Stimulated activated CD4-positive, alpha-beta T cell treated with anti-CD3 and anti-CD28 coated beads, Interleukin-4, amount 100 ng/mL, for 24 hours (primary cell): ENCODE measurements around the gene OR9Q1.
"Not testable (repeated sequence)": the region's sequence is repeated elsewhere in the genome, so short reads cannot be mapped to it uniquely, and the experiment has no call there.

Source experiments
- DNase-seq: peaks from one replicate; pipeline ENCODE4 v3.0.0-alpha.2; 2020

OR9Q1 gene, protein sequence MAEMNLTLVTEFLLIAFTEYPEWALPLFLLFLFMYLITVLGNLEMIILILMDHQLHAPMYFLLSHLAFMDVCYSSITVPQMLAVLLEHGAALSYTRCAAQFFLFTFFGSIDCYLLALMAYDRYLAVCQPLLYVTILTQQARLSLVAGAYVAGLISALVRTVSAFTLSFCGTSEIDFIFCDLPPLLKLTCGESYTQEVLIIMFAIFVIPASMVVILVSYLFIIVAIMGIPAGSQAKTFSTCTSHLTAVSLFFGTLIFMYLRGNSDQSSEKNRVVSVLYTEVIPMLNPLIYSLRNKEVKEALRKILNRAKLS

DNA sequence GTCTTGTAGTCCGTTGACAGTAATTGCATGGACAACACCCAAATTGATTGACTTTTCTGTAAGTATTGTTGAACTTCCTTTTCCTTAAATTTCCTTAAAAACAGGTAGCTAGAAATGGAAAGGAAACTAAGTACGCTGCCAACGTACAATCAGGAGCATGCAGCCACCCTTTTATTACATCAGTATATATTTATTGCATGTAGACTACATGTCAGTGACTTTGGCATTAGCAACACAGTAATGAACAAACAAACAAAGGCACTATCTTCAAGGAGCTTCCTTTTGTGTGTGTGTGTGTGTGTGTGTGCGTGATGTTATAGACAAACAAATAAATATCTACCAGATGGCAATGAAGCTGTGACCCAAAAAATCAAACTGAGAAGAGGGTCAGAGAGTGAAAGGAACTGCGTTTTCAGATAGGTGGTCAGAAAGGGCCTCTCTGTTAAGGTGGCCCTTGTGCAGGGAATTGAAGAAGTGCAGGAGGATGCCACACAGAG, at the start of gene OR9Q1:
Gene OR9Q1, plus strand, starts transcription at position 447 of the 497 bp plus-strand sequence. CDS start 155,564 bp downstream, outside the sequence.
- no peak for DNase-seq

DNA sequence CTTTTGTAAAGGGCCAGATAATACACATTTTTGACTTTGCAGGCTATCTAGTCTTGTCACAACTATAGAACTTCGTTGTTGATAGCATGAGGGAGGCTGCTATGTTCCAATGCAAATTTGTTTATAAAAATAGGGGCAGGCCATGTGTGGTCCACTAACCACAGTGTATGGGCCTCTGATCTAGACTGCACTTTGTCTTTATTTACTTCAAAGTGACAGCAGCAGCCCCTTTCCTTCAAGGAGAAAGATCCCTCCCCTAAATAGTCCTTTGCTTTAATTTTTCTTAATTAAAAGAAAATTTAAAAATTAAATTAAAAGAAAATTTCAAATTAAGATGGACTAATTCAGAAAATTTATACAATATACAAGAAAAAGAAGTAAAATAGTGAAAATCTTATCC, 49.5 kb upstream of the OR9Q1 start:
- DNase-seq, result no peak

DNA sequence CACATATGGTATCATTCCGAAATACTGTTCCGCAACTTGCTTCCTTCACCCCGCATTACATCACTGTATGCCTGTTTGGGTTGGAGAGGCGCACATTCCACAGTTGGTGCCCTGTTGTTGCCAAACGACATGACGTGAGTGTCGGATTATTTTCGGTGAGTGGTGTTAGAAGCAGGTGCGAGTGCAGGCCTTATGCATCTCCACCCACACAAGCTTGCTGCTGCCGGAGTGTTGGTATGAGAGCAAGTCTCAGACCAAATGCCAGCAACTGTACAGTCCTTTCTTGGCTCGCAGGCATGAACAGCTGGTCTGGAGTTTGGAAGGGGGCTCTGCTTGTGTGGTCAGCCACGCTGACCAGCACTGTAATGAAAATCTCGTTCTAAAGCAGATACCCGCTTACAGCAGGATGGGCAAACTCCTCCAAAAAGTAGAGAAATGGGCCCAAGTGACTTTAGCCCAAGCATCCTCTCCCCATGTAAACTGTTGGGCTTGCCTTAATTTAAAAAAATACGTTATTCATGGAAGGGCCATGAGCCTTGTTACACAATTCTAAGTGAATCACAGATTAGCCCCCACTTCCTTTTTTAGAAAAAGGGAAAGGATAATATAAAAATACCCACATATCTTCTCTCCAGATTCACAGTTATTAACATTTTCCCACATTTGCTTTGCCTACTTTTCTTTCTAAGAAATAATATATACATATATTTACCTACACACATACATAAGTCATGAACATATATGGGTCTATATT, 48.7 kb upstream of the OR9Q1 start:
- no peak for DNase-seq

GRCh38 chr11:57977709-57978108, 46.0 kb upstream of the OR9Q1 start:
- DNase-seq, result no peak

- no peak for DNase-seq
These were observed 44.8 kb upstream of the OR9Q1 start for GRCh38 chr11:57978686-57979531.

DNA sequence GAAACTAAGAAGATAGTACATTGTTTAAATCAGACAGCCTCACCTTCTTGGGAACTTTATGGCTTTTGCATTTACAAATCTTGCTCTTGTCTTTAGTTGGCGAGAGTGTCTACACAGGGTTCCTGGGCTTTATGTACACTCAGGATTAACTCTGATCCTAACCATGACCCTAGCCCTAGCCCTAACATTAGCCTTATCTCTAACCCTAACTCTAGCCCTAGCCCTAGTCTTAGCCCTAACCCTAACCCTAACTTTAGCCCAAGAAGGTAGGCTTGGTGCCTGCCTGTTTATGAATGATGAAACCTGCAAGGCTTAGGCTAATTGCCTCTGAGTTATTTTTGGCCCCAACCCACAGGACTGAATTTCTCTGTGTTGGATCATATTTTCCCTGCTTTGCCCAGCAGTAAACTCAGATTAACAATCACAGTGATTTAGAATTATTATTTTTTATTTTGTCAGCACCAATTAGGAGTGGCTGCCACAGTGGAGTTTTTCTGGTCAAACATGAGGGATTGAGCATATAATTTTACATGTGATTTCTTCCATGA, 44.1 kb upstream of the OR9Q1 start:
- DNase-seq, result no peak

- DNase-seq, result no peak
These were observed 43.5 kb upstream of the OR9Q1 start for GRCh38 chr11:57980201-57980600.

- no peak for DNase-seq
These were observed 42.1 kb upstream of the OR9Q1 start for GRCh38 chr11:57981536-57981935.

DNA sequence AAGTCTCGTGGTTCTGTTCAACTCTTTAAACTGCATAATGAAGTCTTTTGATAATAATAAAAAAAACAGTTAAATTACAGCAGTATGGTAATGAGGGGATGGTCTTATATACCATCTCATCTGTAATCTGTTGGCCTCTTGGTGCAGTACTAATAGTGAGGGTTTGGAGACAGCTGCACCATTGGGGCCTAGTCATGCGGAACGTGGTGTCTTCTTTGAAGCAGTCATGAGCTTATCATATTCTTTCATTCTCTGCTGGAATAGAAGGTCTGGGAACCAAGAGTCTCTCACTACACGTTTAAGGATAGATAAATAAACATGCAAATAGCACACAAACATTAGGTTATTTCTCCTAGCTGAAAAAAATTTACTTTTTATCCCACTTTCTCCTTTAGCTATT, 40.9 kb upstream of the OR9Q1 start:
- DNase-seq, result no peak

DNA sequence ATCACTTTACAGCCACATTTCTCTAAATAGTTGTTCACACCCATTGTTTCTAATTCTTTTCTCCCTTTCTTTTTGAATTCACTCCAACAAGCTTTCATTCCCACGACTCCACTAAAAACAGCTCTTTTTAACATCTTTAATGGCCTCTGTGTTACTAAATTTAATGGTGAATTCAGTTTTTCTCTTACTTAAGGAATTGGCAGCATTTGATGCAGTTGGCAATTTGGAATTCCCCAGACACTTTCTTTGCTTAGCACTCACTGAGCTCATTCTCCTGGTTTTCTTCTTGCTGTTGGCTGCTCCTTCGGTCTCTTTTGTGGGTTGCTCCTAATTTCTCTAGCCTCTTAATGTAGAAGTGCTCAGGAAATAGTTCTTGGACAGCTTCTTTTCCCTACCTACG, 40.5 kb upstream of the OR9Q1 start:
- DNase-seq, result no peak

DNA sequence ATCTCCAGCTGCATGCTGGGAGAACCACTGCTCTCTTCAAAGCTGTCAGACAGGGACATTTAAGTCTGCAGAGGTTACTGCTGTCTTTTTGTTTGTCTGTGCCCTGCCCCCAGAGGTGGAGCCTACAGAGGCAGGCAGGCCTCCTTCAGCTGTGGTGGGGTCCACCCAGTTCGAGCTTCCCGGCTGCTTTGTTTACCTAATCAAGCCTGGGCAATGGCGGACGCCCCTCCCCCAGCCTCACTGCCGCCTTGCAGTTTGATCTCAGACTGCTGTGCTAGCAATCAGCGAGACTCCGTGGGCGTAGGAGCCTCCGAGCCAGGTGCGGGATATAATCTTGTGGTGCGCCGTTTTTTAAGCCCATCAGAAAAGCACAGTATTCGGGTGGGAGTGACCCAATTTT, 24.2 kb upstream of the OR9Q1 start:
- DNase-seq, result not testable (repeated sequence)

GRCh38 chr11:58000021-58000420, 23.7 kb upstream of the OR9Q1 start:
- not testable (repeated sequence) for DNase-seq

GRCh38 chr11:58000699-58001098, 23.0 kb upstream of the OR9Q1 start:
- no peak for DNase-seq

DNA sequence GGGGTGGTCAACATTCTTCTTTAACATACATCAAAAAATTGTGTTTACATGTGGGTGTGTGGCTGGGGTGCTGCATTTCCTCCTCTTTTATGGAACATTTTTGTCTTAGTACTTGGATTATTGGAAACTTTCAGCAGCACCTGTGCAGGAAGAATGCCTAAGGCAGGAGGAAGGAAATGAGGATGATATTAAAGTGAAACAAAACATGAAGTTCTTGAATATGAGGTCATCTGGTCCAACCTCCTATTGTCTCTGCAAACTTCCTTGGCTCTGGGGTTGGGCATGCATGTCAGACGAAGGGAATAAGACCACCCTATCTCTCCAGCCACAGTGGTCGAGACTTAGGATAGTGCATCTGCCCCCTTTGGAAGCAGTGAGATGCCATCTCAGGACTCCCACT, 20.6 kb upstream of the OR9Q1 start:
- DNase-seq, result no peak

- no peak for DNase-seq
These were observed 20.1 kb upstream of the OR9Q1 start for GRCh38 chr11:58003591-58003990.

DNA sequence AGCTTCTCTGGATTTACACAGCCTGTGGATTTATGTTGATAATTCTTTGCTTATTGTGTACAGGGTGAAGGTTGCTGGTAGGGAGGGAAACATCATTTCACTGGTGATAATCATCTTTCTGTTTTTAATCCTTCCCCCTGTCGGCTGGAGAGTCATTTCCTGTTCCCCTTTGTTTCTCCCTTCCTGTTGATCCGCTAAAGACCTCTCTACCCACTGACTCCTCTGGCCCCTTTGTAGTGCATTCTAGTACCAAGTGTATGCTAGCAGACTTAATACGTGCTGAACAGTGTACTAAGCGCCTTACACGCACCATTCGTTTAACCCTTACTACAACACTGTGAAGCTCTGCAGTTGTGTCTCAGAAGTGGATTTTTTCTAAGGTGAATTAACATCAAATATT, 19.0 kb upstream of the OR9Q1 start:
- no peak for DNase-seq

- no peak for DNase-seq
These were observed 16.7 kb upstream of the OR9Q1 start for GRCh38 chr11:58006940-58007339.

DNA sequence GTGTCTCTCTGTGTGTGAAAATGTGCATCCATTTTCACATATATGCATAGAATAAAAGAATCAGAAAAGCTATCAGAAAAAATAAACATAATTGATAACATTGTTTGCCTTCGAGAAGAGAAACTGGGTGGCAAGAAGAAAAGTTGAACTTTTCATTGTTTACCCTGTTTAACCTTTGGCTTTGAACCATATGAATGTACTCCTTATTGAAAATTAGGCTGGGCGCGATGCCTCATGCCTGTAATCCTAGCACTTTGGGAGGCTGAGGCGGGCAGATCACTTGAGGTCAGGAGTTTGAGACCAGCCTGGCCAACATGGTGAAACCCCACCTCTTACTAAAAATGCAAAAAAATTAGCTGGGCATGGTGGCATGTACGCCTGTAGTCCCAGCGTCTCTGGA, 11.9 kb upstream of the OR9Q1 start:
- no peak for DNase-seq

- no peak for DNase-seq
These were observed 965 bp downstream of the OR9Q1 start for GRCh38 chr11:58024601-58025091.

- DNase-seq, result no peak
These were observed 3.7 kb downstream of the OR9Q1 start for GRCh38 chr11:58027341-58027740.

- DNase-seq, result no peak
These were observed 5.2 kb downstream of the OR9Q1 start for GRCh38 chr11:58028687-58029411.

GRCh38 chr11:58030653-58031052, 7.0 kb downstream of the OR9Q1 start, which contains the start of gene OR6Q1:
OR6Q1 (plus strand) TSS chr11:58030953; CDS start chr11:58030953, 0 bp downstream.
- DNase-seq, result no peak
